DMS79 treated with DMSO at 0.1 percent for 48 hours (cell line): Measurements from ENCODE around the gene ZNF787.
"Not testable (repeated sequence)": the region's sequence is repeated elsewhere in the genome, so short reads cannot be mapped to it uniquely, and the experiment has no call there.

Source experiments
- DNase-seq: peaks from one replicate; lab custom pipeline; 2025; lab: John Stamatoyannopoulos, UW

Gene ZNF787

DNA sequence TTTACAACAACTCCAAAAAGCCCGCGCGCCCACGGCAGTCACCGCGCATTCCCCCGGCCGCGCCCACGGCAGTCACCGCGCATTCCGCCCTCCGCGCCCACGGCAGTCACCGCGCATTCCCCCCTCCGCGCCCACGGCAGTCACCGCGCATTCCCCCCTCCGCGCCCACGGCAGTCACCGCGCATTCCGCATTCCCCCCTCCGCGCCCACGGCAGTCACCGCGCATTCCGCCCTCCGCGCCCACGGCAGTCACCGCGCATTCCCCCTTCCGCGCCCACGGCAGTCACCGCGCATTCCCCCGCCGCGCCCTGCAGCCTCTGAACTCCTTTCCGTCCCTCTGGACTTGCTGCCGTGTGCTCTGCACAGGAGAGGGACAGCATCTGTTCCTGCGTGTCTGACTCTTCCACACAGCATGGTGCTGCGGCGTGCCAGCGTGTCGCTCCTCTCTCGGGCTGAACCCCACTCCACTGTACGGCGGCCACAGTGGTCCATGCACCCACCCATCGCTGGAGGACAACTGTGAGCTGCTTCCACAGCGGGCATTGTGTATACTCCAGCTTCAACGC, 15.2 kb downstream of the ZNF787 start:
- DNase-seq, result not testable (repeated sequence)

DNA sequence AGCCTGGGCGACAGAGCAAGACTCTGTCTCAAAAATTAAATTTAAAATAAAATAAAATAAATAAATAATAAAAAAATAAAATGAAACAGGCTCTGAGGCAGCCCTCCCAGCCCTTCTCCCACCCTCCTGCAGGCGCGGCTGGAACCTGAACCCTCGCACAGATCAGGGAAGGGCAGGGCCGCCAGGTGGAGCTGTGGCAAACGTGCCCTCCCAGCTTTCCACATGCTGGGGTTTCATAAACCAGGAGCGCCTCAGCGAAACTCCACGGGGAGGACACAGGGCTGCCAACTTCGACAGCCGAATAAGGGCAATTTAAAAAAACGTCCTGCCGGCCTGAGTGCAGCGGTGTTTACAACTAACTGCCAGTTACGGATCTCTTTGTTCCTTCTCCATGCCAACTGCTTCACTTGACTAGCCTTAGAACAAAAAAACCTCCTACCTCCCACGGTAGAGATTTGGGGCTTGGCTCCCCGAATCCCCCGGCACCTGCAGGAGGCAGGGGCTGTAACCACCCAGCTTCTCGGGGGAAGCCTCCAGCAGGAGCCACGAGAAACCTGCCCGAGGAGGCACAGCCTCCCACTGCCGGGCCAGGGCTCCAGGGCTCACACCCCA, 15.9 kb downstream of the ZNF787 start:
- peak; percentile 80 for DNase-seq

DNA sequence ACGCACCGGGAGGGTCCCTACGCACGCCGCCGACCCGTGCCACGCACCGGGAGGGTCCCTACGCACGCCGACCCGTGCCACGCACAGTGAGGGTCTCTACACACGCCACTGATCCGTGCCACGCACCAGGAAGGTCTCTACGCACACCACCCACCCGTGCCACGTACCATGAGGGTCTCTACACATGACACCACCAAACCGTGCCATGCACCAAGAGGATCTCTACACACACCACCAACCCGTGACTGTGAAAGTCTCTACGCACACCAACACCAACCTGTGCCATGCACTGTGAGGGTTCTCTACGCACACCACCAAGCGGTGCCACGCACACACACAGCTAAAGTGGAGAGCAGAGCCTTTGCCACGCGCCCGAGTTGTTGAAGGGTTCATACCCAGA, 16.7 kb downstream of the ZNF787 start:
- DNase-seq, result no peak

DNA sequence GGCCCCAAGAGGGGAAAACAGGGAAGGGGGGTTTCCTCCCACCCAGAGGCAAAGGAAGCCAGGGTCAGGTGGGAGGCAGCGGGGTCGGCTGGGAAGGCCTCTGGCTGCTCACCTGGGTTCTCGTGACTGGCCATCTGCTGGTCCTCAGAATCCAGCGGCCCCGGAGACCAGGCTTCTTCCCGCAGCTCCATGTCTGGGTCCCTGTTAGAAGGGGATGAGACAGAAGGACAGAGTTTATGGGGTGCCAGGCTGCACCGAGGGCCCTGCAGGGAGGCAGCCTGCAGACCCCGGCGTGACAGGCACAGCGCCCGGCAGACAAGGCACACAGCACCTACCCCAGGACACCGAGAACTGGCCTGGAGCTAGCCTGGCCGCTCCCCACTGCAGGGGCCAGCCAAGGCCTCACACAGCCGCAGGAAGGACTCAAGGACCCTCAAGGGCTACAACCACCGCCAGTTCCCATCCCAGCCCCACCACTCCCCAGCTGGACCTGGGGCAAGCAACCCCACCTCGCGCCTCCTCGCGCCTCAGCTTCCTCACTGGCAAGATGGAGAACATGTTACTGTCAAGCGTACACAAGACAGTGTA, 18.0 kb downstream of the ZNF787 start:
- no peak for DNase-seq

DNA sequence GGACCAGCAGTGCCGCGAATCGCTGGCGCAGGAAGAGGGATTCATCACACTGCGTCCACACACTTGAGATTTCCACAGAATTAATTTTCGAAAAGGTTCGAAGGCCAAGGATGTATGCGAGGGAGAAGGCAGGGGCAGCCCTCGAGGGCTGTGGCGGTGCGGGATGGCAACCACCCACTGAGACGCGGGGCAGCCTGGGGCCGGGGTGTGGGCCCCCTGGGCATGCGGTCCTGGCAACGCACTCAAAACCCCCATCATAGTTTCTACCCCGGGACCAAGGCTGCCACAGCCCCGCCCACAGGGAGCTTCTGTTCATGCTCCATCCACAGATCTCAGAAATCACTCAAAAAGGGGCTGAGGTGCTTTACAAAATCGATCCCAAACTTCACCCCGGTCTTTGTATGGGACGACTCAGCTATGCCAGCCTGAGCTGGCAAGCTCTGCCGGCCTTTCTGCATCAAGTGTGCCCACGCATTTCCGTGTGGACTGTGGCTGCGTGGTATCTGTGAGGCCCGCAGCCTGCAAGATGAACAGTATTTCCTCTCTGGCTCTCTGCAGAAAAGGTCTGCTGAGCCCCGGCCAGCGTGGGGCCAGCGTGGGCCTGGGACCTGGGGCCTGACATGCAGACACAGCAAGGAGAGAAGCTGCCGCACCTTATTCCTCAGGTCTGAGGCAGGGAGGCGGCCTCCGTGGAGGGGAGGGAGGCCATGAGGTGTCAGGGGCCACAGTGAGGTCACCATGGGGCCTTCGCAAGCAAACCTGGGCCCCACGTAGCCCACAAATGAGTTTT, 19.2 kb downstream of the ZNF787 start:
- DNase-seq, result no peak

DNA sequence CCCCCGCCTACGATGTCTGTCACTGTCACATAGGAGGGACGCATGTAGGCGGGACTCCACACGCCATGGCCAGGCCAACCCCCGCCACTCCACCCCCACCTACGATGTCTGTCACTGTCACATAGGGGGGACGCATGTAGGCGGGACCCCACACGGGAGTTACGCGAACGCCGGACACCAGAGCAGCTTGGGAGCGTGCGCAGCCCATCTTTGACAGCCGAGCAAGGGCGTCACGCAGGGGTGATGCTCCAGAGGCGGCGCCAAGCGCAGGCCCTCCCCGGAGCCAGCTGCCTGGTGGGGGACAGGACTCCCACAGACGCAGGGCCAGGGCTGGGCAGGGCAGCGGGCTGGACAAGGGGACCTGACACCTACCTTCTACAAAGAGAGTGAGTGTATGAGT, 20.0 kb downstream of the ZNF787 start:
- DNase-seq, result no peak

DNA sequence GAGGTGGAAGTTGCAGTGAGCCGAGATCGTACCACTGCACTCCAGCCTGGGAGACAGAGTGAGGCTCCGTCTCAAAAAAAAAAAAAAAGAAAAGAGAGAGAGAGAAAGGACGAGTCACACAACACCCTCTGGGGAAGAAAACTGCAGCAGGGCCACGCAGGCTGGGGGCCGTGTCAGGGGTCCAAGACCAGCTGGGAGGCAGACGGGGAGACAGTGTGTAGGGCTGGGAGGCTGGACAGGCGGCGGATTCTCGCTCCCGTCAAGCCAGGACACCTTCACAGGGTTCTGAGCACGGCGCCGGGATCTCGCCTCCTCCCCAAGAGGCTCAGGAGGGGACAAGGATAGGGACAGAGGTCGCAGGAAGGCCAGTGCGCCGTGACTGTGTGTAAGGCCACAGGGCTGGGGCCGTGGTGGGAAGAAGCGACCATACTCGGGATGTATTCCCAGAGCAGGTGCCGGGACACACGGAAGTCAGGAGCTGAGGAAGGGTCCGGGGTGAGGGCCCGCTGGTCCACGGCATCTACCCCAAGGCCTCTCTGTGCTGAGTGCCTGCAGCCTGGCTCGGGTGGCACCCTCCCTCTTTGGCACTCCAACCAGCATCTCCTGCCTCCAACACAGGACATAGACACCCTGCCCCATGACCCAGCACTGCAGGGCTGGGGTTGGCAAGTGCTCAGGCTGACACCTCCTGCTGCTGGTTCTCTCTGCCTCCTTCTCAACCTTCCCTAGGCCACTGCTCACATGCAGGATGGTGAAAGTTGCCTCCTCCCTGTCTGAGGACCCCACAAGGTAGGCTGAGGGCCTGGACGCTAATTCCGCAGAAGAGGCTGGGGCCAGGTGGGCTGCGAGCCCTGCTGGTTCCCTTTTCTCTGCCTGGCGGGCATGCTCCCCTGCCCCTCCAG, 21.2 kb downstream of the ZNF787 start:
- no peak for DNase-seq

DNA sequence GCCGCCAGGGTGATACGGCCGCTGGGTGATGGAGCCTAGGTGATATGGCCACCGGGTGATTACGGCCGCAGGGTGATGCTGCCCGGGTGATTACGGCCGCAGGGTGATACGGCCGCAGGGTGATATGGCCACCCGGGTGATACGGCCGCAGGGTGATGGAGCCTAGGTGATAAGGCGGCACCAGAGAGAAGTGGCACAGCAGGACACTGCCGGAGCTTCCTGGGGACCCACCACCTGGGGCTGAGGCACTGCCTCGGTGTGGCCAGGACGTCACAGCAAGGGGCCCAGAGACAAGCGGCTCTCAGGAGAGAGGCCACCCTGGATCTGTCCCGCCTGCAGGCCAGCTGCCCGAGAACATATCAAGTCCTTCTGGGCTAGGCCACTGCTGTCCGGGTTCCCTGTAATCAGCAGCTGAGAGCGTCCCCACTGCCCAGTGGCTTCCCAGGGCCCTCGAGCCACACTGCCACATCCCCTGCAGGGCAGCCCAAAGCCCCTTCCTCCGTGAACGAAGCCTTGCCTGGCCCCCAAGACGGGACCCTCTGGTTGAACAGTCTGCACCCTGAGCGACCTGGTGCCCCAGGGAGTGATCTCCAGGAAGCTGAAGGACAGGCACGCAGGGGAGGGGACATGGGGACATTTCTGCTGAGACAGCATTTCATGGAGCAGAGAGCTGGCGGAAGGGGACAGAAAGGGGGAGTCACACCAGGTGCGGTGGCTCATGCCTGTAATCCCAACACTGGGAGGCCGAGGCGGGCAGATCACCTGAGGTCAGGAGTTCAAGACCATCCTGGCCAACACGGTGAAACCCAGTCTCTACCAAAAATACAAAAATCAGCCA, 22.1 kb downstream of the ZNF787 start:
- DNase-seq, result no peak

DNA sequence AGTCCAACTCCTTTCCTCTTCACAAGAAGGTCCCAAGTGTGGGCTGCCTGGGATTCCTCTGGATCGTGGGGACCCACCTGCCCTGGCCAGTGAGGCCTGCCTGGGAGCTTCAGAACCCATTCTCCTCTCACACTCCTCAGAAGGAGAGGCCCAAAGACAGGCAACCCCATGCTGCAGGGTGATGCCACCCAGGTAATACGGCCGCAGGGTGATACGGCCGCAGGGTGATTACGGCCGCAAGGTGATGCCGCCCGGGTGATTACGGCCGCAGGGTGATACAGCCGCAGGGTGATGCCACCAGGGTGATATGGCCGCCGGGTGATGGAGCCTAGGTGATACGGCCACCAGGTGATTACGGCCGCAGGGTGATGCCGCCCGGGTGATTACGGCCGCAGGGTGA, 22.9 kb downstream of the ZNF787 start:
- DNase-seq, result not testable (repeated sequence)

DNA sequence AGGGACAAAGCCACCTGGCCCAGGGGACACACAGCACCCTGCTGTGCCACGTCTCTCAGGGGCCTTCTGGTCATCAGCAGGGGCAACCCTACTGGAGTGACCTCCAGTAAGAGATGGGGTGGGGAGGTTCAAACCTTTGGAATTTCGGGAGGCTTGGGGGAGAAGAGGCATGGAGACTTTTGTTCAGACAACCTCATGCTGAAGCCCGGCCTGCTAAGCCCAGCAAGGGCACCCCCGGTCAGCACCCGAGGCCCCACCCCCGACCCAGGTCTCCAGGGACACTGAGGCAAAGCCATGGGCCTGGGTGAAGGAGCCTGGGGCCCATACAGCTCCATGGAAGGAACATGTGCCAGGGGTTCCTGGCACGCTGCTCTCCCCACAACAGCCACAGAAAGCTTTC, 23.3 kb downstream of the ZNF787 start:
- DNase-seq, result no peak

DNA sequence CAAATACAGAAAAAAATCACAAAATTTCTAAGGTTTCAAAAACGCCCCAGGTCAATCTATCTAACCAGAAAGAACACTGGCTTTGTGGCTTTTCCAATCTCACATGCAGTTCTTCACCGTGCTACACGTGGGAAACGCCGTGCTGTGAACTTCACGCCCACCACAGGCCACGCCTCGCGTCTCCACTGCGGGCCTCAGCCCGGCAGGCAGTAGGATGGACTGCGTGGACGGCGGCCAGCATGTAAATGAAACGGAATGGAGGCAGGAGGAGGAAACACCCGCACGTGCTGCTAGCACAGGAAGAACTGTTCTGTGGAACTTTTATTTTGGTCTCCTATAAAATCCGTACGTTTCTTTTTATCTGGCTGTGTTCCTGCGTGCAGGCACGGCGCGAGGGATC, 23.8 kb downstream of the ZNF787 start:
- DNase-seq, result no peak

DNA sequence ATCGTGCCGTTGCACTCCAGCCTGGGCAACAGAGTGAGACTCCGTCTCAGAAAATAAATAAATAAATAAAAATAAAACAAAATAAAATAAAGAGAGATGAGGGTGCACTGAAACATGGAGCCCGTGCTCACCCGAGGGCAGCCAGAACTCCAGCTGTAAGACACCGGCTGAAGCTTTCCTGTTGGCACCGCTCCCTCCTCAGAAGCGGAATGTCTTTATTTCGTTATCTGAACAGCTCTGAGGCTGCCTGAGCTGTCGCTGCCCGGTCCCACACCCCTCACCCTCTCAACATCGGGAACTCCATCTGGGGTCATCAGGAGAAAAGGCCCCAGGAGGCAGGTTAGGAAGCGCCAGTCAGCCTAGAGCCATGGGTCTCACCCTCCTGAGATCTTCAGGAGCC, 24.4 kb downstream of the ZNF787 start:
- no peak for DNase-seq

DNA sequence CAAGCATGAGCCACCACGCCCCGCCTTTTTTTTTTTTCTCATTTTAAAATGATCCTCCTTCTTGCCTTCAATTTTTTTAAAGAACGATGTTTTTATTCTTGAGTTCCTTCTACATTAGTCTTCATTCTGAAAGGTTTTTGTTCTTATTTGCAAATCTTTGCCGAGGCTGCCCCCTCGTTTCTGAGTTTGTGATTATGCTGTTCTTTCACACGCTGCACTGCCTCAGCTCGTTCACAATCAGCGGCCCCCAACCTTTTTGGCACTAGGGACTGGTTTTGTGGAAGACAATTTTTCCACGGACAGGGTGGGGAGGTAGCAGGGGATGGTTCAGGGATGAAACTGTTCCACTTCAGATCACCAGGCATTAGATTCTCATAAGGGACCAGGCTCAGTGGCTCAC, 26.6 kb downstream of the ZNF787 start:
- DNase-seq, result no peak

DNA sequence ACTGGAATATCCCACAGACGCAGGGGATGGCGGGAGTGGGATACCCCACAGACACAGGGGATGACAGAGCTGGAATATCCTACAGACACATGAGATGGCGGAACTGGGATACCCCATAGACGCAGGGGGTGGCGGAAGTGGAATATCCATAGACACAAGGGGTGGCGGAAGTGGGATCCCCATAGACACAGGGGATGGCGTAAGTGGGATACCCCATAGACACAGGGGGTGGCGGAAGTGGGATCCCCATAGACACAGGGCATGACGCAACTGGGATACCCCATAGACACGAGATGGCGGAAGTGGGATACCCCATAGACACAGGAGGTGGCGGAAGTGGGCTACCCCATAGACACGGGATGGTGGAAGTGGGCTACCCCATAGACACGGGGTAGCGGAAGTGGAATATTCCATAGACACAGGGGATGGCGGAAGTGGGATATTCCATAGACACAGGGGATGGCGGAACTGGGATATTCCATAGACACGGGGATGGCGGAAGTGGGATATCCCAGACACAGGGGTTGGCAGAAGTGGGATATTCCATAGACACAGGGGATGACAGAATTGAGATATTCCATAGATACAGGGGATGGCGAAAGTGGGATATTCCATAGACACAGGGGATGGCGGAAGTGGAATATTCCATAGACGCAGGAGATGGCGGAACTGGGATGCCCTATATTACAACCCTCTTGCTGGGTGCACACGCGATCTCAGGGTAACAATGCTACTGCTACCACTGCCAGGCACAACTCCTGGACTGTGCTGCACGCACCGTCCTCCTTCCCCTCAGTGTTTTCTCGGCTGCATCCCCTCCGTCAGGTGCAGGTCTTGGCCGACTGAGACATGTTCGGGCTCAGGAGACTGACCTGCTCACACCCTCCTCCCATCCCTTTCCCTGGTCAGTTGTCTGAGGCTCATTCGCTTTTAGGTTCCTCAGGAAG, 28.1 kb downstream of the ZNF787 start:
- DNase-seq, result no peak

DNA sequence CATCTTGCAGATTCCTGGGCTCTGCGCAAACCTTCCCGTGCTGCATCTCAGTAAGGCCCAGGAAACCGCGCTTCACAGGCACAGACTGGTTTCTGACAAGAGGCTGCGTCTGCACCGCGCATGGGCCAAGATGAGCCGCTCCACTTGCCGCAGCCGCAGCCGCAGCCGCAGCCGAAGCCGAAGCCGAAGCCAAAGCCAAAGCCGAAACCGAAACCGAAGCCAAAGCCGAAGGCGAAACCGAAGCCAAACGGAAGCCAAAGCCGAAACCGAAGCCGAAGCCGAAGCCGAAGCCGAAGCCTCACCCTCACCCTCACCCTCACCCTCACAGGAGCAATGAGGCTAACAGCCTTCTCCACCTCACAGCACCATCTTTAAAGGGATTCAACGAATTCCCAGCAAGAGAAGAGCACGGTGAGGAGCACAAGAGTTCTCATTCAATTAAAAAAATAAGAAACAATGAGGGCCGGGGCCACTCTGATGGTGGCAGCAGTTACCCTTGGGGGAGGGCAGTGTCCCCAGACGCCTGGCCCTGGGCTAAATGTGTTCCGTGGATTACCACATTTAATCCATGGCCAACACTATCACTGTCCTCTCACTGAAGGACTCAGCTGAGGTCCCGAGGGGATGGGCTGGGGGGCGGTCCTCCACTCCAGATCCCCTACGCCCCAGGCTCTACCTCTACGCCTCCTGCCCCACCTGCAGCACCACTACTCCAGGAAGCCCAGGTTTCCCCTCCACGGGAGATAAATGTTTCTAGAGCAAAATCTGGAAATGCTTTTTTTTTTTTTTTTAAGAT, 29.1 kb downstream of the ZNF787 start:
- peak; percentile 83 for DNase-seq

DNA sequence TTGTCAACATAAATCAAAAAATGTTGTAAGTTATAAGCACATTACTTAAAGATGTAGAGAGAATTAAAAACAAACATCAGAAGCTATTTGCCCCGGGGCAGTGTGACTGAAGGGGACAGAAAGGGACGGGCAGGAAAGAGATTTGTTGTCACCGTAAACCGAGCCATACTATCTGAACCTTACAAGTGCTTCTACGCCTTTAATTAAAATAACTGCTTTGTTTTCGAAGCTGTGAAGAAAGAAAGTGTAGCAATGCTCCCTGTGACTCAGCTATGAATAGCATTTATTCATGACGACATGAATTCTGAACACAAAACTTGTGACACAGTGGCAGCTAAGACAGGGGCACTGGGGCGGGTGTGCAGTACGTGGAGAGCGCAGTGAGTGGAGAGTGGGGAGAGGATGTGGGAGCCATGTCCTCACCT, 30.0 kb downstream of the ZNF787 start:
- DNase-seq, result peak; percentile 56

DNA sequence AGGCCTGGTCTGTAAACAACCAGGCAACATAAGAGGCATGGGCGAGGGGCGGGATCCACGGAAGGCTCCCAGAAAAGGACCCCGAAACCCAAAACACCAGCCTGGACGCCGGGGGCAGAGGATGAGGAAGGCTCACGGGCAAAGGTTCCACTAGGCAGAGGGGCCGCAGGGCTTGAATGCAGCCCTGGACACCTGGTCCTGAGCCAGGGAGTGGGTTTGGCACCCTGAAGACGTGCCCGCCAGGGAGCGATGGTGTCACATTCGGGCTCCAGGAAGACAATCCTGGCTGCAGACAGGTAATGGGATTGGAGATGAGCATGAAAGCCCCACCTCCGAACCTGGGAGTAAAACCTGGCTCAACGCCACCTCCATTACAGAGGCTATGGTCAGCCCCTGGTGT, 31.8 kb downstream of the ZNF787 start:
- DNase-seq, result no peak

DNA sequence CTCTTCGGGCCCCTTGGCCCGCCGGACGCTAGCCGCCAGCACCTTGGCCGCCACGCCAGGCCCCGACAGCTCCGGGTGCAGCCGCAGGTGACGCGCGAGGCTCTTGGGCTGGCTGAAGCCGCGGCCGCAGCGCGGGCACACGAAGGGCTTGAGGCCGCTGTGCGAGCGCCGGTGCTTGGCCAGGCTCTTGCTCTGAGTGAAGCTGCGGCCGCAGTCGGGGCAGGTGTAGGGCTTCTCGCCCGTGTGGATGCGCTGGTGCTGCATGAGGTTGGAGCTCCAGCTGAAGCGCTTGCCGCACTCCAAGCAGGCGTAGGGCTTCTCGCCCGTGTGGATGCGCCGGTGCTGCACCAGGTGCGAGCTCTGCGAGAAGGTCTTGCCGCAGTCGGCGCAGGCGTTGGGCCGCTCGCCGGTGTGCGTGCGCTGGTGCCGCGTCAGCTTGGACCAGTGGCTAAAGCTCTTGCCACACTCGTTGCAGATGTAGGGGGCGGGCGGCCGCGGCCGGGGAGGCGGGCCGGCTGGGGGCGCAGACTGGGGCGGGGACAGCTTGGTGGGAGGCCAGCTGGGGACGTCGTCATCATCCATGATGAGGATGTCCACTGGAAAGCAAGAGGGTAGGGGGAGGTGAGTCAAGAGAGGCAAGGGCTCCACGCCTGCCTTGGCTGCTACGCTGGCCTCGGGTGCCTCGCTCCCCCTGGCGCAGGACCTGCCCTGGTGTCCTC, 32.4 kb downstream of the ZNF787 start:
- no peak for DNase-seq
